Forelimb muscle (tissue), 1 donor: Measurements from ENCODE around the gene SNX25. TPM values are rescaled to one million over a fixed set of nuclear protein-coding genes. Genes with fewer than 3 reads are reported as not detected.

Source experiments
- DNase-seq: peaks from one replicate; pipeline ENCODE4 v3.0.0-alpha.2; 2013; ENCODE audit warnings: low read depth
- polyA plus RNA-seq: library from polyadenylated mRNA; unstranded; fragments of 120-200 nt; gene quantifications from one replicate; pipeline ENCODE4 v1.2.1, GENCODE V29; 2013; ENCODE audit not compliant: insufficient read length

Gene SNX25
- polyA plus RNA-seq, 1 donor: 7.6 TPM

GRCh38 chr4:185259719-185260118 lies 50.3 kb downstream of the SNX25 start:
- no peak for DNase-seq

- DNase-seq: no peak
These were observed 52.5 kb downstream of the SNX25 start for GRCh38 chr4:185261946-185262345.

DNA sequence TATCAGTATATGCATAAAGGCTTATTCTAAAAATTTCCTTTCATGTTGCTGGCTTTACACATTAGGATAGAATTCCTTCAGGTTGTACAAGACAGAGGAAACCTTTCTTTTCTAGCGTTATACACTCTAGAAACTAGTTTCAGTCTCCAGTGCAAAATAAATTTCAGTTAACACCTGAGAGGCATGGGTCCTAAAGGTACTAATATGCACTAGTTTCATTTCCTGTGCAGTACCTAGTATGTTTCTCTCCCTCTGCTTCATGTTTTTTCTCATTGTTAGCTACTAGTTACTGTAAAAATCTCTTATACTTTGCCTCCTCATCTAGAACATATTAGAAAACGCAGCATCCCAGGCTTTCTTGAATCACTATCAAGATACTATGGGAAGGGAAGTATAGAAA lies 54.0 kb downstream of the SNX25 start:
- no peak for DNase-seq

- DNase-seq: no peak
These were observed 56.5 kb downstream of the SNX25 start for GRCh38 chr4:185265942-185266341.

DNA sequence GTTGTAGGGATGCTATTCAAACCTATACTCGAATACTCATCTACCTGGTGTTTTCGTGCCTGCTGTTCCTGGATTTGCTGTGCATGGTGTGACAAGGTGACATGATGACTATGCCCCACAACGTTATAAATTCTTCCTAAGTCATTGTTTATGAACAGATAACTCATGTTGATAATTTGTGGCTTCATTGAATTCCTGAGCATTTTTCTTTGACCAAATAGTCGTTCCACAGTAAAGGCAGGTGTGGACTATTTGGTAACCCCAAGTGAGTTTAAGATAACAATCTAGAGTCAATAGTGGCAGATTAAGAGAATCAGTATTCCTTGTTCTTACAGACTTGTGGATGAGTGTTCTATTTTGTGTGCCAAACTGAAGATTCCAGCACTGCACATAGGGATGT lies 59.9 kb downstream of the SNX25 start:
- DNase-seq: no peak

- no peak for DNase-seq
These were observed 60.6 kb downstream of the SNX25 start for GRCh38 chr4:185270037-185270436.

- DNase-seq: no peak
These were observed 61.5 kb downstream of the SNX25 start for GRCh38 chr4:185270885-185271284.

DNA sequence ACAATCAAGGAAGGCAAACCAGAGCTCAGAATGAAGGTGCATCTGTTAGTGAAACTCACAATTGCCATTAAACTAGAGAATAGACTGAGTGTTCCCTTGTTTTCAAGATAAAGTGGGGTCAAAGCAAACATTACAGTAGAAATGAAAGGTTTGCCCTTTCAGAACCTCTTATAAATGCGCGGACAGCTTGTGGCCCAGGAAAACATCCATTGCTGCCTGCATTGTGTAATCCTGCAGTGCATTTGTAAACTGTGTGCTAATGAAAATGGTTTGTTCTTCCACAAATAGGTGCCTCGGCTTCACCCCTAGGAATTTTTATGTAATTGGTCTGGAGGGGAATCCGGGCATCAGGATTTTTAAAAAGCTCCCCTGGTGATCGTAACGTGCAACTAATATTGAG lies 62.8 kb downstream of the SNX25 start:
- DNase-seq: no peak

GRCh38 chr4:185275501-185275900 lies 66.1 kb downstream of the SNX25 start:
- no peak for DNase-seq

- DNase-seq: no peak
These were observed 66.6 kb downstream of the SNX25 start for GRCh38 chr4:185276036-185276435.

DNA sequence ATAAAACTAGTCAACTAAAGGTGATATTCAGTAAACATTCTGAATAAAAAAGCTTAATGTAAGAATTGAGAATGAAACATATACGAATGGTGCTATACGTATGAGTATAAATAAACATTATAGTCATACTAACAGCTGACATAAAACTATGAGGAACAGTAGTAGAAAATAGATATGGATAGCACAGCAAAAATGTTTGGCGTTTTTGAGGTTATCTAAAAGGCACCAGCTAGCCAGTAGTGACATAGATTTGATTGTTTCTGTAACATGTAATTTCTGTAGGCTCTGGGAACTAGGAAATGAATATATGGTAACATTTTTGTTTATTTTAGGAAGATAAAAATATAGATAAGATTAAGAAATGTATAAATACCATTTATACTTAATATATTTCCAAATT lies 69.3 kb downstream of the SNX25 start:
- DNase-seq: no peak

DNA sequence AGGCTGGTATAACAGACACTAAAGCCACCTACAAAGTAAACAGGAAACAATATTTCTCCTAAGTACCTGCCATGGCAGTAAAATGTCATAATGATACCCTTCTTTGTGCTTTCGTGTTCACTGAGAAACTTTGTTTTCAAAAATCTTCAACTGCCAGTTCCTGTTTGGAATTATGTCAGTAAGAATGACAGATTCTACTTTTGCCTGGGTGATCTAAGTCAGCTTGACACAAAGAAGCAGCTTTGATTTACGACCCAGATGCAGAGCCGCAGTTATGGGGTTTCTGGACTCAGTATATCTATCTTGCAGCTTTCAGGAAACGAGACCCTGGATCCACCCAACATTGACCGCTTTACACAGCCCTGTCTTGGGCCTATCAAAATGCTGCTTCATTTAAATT lies 71.2 kb downstream of the SNX25 start:
- no peak for DNase-seq

DNA sequence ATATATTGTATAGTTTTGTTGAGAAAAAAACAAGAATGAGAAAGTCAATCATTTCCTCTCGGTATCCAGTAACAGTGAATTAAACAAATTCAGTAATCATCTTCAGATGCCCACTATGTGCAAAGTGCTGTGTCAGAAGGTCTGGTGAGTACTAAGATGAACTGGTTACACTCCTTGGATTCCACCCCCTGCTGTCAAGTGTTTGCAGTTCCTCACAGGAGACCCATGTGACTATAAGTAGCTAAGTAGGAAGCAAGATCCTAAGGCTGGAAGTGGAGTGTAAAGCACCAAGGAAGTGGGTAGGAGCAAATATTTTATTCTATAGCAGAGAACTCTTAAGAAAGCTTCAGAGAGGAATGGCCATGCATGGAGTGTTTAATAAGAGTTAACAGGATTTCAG lies 73.6 kb downstream of the SNX25 start:
- no peak for DNase-seq

GRCh38 chr4:185283723-185284122 lies 74.3 kb downstream of the SNX25 start:
- DNase-seq: no peak

GRCh38 chr4:185285632-185286393 lies 76.4 kb downstream of the SNX25 start:
- DNase-seq: no peak

- DNase-seq: no peak
These were observed 77.2 kb downstream of the SNX25 start for GRCh38 chr4:185286571-185286970.

DNA sequence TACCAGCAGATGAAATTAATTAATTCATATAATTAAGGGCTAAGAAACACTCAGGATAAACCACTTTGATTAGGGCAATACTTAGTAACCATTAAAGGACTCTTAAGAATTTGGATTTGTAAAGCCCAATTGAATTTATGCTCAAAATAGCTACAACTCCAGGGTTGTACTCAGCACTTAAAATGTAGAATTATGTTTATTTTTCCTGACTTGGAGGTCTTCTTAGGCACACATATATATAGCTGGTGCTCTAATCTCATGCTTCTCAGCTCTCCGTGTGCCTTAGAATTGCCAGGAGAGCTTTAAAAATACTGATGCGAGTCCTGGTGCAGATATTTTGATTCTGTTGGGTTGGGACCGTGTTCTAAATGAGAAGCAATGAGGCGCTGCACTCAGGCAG lies 77.6 kb downstream of the SNX25 start:
- DNase-seq: no peak

GRCh38 chr4:185290018-185290607 lies 80.7 kb downstream of the SNX25 start:
- DNase-seq: no peak

- no peak for DNase-seq
These were observed 81.3 kb downstream of the SNX25 start for GRCh38 chr4:185290656-185291055.

- DNase-seq: no peak
These were observed 83.8 kb downstream of the SNX25 start for GRCh38 chr4:185293202-185293601.

DNA sequence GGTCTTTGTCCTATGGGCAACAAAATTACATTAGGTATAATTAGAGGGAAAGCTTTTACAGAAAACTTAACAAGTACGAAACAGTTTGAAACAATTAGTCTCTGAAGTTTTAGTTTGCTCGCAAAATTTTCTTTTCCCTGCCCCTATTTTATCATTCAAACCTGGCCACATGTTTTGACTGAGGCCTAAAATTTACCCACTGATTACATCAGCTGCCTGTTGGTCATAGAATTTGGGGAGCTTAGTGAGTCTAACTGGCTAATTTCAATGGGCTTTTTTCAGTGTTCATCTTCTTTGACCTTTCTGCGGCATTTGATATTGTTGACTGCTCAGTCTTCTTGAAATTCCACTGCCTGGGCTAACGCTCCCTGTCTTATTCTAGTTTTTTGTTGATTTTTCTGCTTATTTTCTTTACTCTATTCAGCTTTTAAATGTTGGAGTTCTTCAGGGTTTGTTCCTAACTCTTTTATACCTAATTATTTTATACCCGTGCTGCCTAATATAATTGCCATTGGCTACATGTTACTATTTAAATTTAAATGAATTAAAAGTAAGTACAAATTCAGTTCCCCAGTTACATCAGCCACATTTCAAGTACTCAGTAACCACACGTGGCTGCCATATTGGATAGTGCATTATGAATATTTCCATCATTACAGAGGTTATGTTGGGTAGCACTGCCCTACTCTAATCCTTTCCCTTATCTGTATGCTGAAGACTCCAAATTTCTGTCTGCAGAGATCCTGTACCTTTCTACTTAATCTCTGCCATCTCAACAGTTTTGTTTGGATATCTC lies 87.5 kb downstream of the SNX25 start:
- DNase-seq: no peak

DNA sequence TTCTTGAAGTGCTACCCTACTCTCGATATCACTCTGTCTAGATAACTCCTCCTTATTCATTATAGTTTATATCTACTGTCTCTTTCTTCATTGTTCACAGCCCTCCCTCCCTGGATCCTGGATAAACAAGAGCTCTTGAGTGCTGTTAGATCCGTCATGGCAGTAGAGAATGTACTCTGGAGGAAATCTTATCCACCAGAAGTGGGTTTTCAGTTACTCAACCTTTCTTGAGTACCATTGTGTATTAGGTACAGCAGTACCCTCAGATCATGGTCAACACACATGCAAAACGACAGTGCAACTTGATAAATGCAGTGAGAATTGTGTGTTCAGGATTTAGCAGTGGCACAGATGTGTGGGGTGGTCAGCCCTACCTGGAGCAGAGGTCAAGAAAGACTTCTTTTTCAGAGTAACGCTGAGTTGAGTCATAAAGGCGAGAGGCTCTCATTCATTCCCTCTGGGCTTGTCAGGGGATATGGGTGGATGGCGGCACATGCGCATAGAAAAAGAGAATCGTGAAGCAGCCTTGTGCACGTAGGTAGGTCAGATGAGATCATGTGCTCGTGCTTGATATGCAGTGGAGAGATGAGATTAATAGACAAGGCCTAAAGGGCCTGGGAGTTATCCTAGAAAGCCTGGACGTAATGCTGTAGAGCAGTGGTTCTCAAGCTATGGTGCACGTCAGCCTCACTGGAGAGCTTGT lies 89.5 kb downstream of the SNX25 start:
- DNase-seq: no peak
